ENCODE results near the gene TPD52L1.

- TF ChIP-seq CTCF (IDR thresholded peaks at IDR 0.05; ENCODE audit: poor library complexity), result no peak
- TF ChIP-seq EZH2phosphoT487 (IDR thresholded peaks at IDR 0.05; ENCODE audit: low read depth, severe bottlenecking, unreplicated experiment), result no peak
- no peak for TF ChIP-seq EZH2 (IDR thresholded peaks at IDR 0.05; ENCODE audit: borderline replicate concordance)
These were observed 121.4 kb downstream of the TPD52L1 start for GRCh38 chr6:125274935-125275334.

Data from hepatocyte (in vitro differentiated cells).